LNCAP (cell line): ENCODE results near the gene TCF3.

ENCODE experiments used
- CTCF ChIP-seq: fragments of 450-650 bp; IDR thresholded peaks from 2 replicates; pipeline ENCODE4 v1.5.1; 2017; ENCODE audit warnings: mild to moderate bottlenecking

Gene TCF3

GRCh38 chr19:1690699-1691307 is 38.4 kb upstream of the TCF3 start:
- no peak for TF ChIP-seq CTCF

DNA sequence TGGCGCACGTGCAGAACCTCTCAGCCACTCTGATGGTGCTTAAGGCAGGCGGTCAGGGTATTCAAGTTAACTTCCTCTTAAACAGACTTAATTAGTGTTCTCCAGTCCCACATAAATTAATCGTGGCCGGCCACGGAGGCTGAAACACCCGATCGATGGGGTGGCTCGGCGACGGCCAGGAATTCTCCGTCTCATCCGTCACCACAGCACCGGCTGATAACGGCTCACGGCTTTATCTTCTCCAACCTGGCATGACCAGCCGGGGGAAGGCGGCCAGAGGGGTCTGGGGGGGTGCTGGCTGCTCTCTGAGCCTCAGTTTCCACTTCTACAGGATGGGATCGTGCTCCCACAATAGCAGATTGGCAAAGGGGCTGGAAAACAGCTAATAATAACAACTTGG is 32.6 kb upstream of the TCF3 start:
- no peak for TF ChIP-seq CTCF

- TF ChIP-seq CTCF: no peak
Measured at GRCh38 chr19:1684573-1684912, 32.1 kb upstream of the TCF3 start.

- no peak for TF ChIP-seq CTCF
Measured at GRCh38 chr19:1683869-1684572, 31.6 kb upstream of the TCF3 start.

DNA sequence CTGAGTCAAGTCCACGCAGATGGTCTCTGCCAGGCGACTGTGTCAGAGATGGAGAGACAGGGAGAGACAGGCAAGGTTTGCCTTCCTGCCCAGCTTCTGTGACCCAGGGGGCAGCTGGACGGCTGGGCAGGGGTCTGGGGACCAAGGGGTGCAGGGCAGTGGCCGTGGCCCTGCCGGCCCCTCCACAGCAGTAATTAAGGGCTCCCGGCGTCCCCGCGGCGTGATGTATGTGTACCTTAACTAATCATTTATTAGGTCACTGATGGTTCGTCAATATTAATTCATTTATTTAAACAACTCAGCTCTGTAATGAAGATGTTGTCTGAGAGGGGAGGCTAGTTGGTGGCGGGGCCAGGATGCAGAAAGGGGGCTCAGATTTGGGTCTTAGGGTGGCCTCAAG is 28.6 kb upstream of the TCF3 start:
- TF ChIP-seq CTCF: no peak

DNA sequence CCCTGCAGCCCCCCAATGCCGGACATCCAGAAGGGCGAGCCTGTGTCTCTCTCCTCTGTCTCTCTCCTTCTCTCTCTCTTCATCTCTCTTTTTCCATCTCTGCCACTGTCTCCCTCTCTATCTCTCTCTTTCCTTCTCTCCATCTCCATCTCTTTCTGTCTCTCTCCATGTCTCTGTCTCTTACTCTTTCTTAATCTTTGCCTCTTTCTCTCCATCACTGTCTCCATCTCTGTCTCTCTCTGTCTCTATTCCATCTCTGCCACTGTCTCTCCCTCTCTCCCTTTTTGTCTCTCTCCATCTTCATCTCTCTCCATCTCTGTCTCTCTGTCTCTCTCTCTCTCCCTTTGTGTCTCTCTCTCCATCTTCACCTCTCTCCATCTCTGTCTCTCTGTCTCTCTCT is 25.7 kb upstream of the TCF3 start:
- TF ChIP-seq CTCF: no peak

- no peak for TF ChIP-seq CTCF
Measured at GRCh38 chr19:1676351-1677266, 24.2 kb upstream of the TCF3 start.
